Neural progenitor cell (in vitro differentiated cells): ENCODE data around the gene KCNMA1. TPM values are rescaled to one million over a fixed set of nuclear protein-coding genes. Genes with fewer than 3 reads are reported as not detected.

ENCODE experiments used
- DNase-seq: peaks from one replicate; pipeline ENCODE4 v3.0.0-alpha.2; 2016; ENCODE audit warnings: low spot score
- H2AFZ ChIP-seq: fragments of 200-600 bp; sonication (generic); replicated peaks from 2 replicates; pipeline ENCODE4 v1.6.1; 2016; ENCODE audit warnings: antibody characterized with exemption
- H3F3A ChIP-seq: fragments of 200-600 bp; sonication (generic); 2 replicates; pipeline ENCODE4 v1.6.1; 2016; ENCODE audit warnings: antibody characterized with exemption, low read depth
- H3K27ac ChIP-seq: fragments of 200-600 bp; sonication (generic); 2 replicates; pipeline ENCODE4 v1.5.1; 2016; ENCODE audit warnings: mild to moderate bottlenecking
- H3K27me3 ChIP-seq: fragments of 200-600 bp; sonication (generic); 2 replicates; pipeline ENCODE4 v1.6.1; 2016; ENCODE audit warnings: mild to moderate bottlenecking, moderate library complexity
- H3K36me3 ChIP-seq: fragments of 200-600 bp; sonication (generic); 2 replicates; pipeline ENCODE4 v1.5.1; 2016
- H3K4me1 ChIP-seq: fragments of 200-600 bp; sonication (generic); 2 replicates; pipeline ENCODE4 v1.6.1; 2016; ENCODE audit warnings: mixed run types
- H3K4me2 ChIP-seq: fragments of 200-600 bp; sonication (generic); 2 replicates; pipeline ENCODE4 v1.6.1; 2016
- H3K4me3 ChIP-seq: fragments of 200-600 bp; sonication (generic); 2 replicates; pipeline ENCODE4 v1.5.1; 2016
- H3K79me2 ChIP-seq: fragments of 200-600 bp; sonication (generic); 2 replicates; pipeline ENCODE4 v1.6.1; 2016; ENCODE audit warnings: low read depth
- H3K9ac ChIP-seq: fragments of 200-600 bp; sonication (generic); 2 replicates; pipeline ENCODE4 v1.6.1; 2016
- H3K9me3 ChIP-seq: fragments of 200-600 bp; sonication (generic); 2 replicates; pipeline ENCODE4 v1.5.1; 2016; ENCODE audit warnings: low read depth
- H4K20me1 ChIP-seq: fragments of 200-600 bp; sonication (generic); 2 replicates; pipeline ENCODE4 v1.6.1; 2016; ENCODE audit warnings: low read depth
- H3K27ac Mint-ChIP-seq: 3 replicates; pipeline ENCODE4 v1.8.0; 2021; ENCODE audit warnings: mixed read lengths
- H3K27me3 Mint-ChIP-seq: 2 replicates; pipeline ENCODE4 v1.8.0; 2022; ENCODE audit warnings: low read depth, mild to moderate bottlenecking, inconsistent platforms, moderate library complexity, mixed read lengths; ENCODE audit not compliant: insufficient read depth
- H3K36me3 Mint-ChIP-seq: 3 replicates; pipeline ENCODE4 v1.8.0; 2021; ENCODE audit warnings: mixed read lengths
- H3K4me1 Mint-ChIP-seq: 3 replicates; pipeline ENCODE4 v1.8.0; 2021; ENCODE audit warnings: mixed read lengths
- H3K4me3 Mint-ChIP-seq: 3 replicates; pipeline ENCODE4 v1.8.0; 2021; ENCODE audit warnings: mild to moderate bottlenecking, moderate library complexity, mixed read lengths
- H3K9me3 Mint-ChIP-seq: 3 replicates; pipeline ENCODE4 v1.8.0; 2020; ENCODE audit warnings: mixed read lengths
- EZH2 ChIP-seq: fragments of 200-600 bp; sonication (generic); IDR thresholded peaks from 2 replicates; pipeline ENCODE4 v1.6.1; 2017; ENCODE audit warnings: antibody characterized with exemption, mild to moderate bottlenecking, moderate library complexity
- EZH2phosphoT487 ChIP-seq: fragments of 200-600 bp; sonication (generic); IDR thresholded peaks from 2 replicates; pipeline ENCODE4 v1.6.1; 2017; ENCODE audit warnings: antibody characterized with exemption
- total RNA-seq: library from RNA; depleted of rRNA; stranded (reverse); fragments of >200 nt; gene quantifications from 2 replicates; pipeline ENCODE4 v1.2.3, GENCODE V29; 2015; ENCODE audit warnings: low replicate concordance
- TF ChIP-seq, protein P1 (sequence below): fragments of 200-600 bp; sonication (generic); IDR thresholded peaks from 2 replicates; pipeline ENCODE4 v1.5.1; 2017; ENCODE audit warnings: antibody characterized with exemption, mild to moderate bottlenecking

The KCNMA1 gene
- total RNA-seq, 1 donor from 2014 or later: 2.4 TPM

DNA sequence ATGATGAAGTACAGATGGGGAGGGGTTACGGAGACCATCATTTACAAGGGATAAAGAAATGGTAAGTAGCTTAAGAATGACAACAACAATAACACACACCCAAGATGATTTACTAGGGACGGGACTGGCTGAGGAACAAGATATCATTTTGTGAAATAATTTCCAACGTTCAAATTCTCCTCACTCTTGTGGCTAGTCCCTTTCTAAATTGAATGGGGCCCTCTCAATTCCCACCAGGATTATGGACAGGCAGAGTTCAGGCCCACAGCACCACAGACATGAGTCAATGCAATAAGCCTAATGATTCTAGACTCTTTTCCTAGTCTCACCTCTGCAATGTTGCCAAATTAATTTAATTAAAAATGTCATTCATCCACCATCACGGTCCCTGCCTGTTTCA lies 448.1 kb downstream of the KCNMA1 start:
- Mint-ChIP-seq H3K4me3 (no peak overlapping the region), H3K36me3 (no peaks in the 10 kb centered on the region), H3K27ac (no peak overlapping the region), H3K9me3 (no peaks in the 10 kb centered on the region), H3K4me1 (peaks cover 8% of the 10 kb centered on the region), H3K27me3 (peaks cover 7% of the 10 kb centered on the region)
- no peak overlapping the region for H3K4me2 ChIP-seq
- no peak for DNase-seq
- TF ChIP-seq EZH2phosphoT487: no peak
- TF ChIP-seq, protein P1, sequence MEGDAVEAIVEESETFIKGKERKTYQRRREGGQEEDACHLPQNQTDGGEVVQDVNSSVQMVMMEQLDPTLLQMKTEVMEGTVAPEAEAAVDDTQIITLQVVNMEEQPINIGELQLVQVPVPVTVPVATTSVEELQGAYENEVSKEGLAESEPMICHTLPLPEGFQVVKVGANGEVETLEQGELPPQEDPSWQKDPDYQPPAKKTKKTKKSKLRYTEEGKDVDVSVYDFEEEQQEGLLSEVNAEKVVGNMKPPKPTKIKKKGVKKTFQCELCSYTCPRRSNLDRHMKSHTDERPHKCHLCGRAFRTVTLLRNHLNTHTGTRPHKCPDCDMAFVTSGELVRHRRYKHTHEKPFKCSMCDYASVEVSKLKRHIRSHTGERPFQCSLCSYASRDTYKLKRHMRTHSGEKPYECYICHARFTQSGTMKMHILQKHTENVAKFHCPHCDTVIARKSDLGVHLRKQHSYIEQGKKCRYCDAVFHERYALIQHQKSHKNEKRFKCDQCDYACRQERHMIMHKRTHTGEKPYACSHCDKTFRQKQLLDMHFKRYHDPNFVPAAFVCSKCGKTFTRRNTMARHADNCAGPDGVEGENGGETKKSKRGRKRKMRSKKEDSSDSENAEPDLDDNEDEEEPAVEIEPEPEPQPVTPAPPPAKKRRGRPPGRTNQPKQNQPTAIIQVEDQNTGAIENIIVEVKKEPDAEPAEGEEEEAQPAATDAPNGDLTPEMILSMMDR: no peak
- no peak for TF ChIP-seq EZH2
- no peak overlapping the region for H3K27ac ChIP-seq
- H3K9me3 ChIP-seq: no peaks in the 10 kb centered on the region
- no peaks in the 10 kb centered on the region for H4K20me1 ChIP-seq
- no peaks in the 10 kb centered on the region for H3K27me3 ChIP-seq
- no peak overlapping the region for H2AFZ ChIP-seq
- no peaks in the 10 kb centered on the region for H3F3A ChIP-seq
- no peaks in the 10 kb centered on the region for H3K36me3 ChIP-seq
- H3K4me3 ChIP-seq: no peak overlapping the region
- H3K9ac ChIP-seq: no peak overlapping the region
- no peaks in the 10 kb centered on the region for H3K79me2 ChIP-seq
- peaks cover 8% of the 10 kb centered on the region for H3K4me1 ChIP-seq

DNA sequence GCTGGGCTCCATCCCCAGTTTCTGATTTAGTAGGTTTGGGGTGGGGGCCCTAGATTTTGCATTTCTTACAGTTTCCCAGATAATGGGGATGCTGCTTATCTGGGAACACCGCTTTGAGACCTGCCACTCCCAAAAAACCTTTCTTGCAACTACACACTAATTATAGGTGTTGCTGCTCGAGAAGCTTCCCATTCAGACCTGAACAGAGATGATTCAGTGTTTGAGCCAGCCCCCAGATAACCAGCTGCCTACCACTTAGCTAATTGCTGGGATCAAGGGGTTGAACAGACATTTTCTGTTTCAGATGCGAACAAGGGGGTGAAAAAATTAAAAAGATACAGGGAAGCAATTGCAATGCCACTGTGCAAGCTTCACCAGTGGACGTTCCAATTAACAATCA lies 448.5 kb downstream of the KCNMA1 start:
- Histone ChIP-seq H3K4me3 (no peak overlapping the region), H3K4me2 (no peak overlapping the region), H2AFZ (no peak overlapping the region), H3K27ac (no peak overlapping the region), H3K9me3 (no peaks in the 10 kb centered on the region), H3K79me2 (no peaks in the 10 kb centered on the region), H4K20me1 (no peaks in the 10 kb centered on the region), H3F3A (no peaks in the 10 kb centered on the region), H3K4me1 (peaks cover 8% of the 10 kb centered on the region), H3K9ac (no peak overlapping the region), H3K27me3 (no peaks in the 10 kb centered on the region), H3K36me3 (no peaks in the 10 kb centered on the region)
- Mint-ChIP-seq H3K36me3 (no peaks in the 10 kb centered on the region), H3K9me3 (no peaks in the 10 kb centered on the region), H3K27ac (no peak overlapping the region), H3K4me1 (peaks cover 8% of the 10 kb centered on the region), H3K27me3 (peaks cover 7% of the 10 kb centered on the region), H3K4me3 (no peak overlapping the region)
- TF ChIP-seq, protein P1: no peak
- TF ChIP-seq EZH2phosphoT487: no peak
- no peak for TF ChIP-seq EZH2
- no peak for DNase-seq

DNA sequence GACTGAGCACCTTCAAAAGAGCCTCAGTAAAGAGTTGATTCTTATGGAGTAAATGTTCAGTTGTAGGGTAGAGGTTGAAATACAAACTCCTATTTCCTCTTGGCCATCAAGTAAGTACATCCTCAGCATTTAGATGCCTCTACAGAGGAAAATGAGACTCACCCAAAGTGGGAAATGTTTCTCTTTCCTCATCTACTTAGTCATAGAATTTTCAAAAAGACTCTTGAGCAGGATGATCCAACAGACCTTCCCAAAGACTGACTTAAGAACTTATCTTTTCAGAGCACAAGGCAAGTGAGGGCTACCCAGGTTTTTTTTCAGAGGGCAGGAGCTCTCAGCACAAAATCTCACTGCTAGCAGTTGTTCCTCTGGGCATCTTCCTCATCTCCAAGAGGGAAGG lies 449.1 kb downstream of the KCNMA1 start:
- TF ChIP-seq, protein P1: no peak
- no peak for TF ChIP-seq EZH2
- TF ChIP-seq EZH2phosphoT487: no peak
- H3K27ac ChIP-seq: no peak overlapping the region
- H3K4me1 ChIP-seq: peaks cover 8% of the 10 kb centered on the region
- no peak overlapping the region for H3K4me3 ChIP-seq
- H3K9me3 Mint-ChIP-seq: no peaks in the 10 kb centered on the region
- H3K79me2 ChIP-seq: no peaks in the 10 kb centered on the region
- no peak overlapping the region for H3K4me3 Mint-ChIP-seq
- H3K4me2 ChIP-seq: no peak overlapping the region
- no peaks in the 10 kb centered on the region for H3F3A ChIP-seq
- no peaks in the 10 kb centered on the region for H3K36me3 Mint-ChIP-seq
- no peak for DNase-seq
- no peaks in the 10 kb centered on the region for H3K9me3 ChIP-seq
- H3K27ac Mint-ChIP-seq: no peak overlapping the region
- H4K20me1 ChIP-seq: no peaks in the 10 kb centered on the region
- H2AFZ ChIP-seq: no peak overlapping the region
- no peak overlapping the region for H3K9ac ChIP-seq
- peaks cover 6% of the 10 kb centered on the region for H3K27me3 Mint-ChIP-seq
- H3K27me3 ChIP-seq: no peaks in the 10 kb centered on the region
- H3K36me3 ChIP-seq: no peaks in the 10 kb centered on the region
- H3K4me1 Mint-ChIP-seq: peaks cover 8% of the 10 kb centered on the region

DNA sequence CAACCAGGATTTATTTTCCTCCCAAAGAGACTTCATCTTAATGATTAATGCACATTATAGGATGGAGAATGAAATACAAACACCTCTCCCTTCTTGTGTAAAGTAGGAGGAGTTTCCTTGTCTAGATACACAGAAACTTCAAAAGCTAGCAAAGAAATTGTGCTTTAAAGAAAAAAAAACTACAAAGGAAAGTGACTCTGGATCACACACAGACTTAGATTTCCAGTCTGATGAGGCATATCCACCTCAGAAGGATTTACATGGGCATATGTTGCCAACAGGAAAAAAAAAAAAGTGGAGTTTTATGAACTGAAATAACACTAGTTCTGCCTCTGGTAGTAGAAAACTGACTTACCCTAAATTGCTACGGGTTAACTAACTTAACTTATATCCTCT lies 449.6 kb downstream of the KCNMA1 start:
- no peak overlapping the region for H3K9ac ChIP-seq
- no peak overlapping the region for H3K27ac Mint-ChIP-seq
- H3K9me3 ChIP-seq: no peaks in the 10 kb centered on the region
- no peak overlapping the region for H3K4me3 Mint-ChIP-seq
- H3F3A ChIP-seq: no peaks in the 10 kb centered on the region
- no peak overlapping the region for H3K4me3 ChIP-seq
- no peaks in the 10 kb centered on the region for H3K36me3 ChIP-seq
- H3K79me2 ChIP-seq: no peaks in the 10 kb centered on the region
- H3K9me3 Mint-ChIP-seq: no peaks in the 10 kb centered on the region
- no peak overlapping the region for H3K27ac ChIP-seq
- H3K27me3 ChIP-seq: no peaks in the 10 kb centered on the region
- peaks cover 8% of the 10 kb centered on the region for H3K4me1 Mint-ChIP-seq
- peaks cover 8% of the 10 kb centered on the region for H3K4me1 ChIP-seq
- peaks cover 5% of the 10 kb centered on the region for H3K27me3 Mint-ChIP-seq
- DNase-seq: no peak
- TF ChIP-seq EZH2 (no peak), EZH2phosphoT487 (no peak)
- TF ChIP-seq, protein P1: no peak
- no peaks in the 10 kb centered on the region for H3K36me3 Mint-ChIP-seq
- H4K20me1 ChIP-seq: no peaks in the 10 kb centered on the region
- H3K4me2 ChIP-seq: peak overlapping the region; percentile 11
- H2AFZ ChIP-seq: no peak overlapping the region
